Measurements from ENCODE around the gene METTL25B.

DNA sequence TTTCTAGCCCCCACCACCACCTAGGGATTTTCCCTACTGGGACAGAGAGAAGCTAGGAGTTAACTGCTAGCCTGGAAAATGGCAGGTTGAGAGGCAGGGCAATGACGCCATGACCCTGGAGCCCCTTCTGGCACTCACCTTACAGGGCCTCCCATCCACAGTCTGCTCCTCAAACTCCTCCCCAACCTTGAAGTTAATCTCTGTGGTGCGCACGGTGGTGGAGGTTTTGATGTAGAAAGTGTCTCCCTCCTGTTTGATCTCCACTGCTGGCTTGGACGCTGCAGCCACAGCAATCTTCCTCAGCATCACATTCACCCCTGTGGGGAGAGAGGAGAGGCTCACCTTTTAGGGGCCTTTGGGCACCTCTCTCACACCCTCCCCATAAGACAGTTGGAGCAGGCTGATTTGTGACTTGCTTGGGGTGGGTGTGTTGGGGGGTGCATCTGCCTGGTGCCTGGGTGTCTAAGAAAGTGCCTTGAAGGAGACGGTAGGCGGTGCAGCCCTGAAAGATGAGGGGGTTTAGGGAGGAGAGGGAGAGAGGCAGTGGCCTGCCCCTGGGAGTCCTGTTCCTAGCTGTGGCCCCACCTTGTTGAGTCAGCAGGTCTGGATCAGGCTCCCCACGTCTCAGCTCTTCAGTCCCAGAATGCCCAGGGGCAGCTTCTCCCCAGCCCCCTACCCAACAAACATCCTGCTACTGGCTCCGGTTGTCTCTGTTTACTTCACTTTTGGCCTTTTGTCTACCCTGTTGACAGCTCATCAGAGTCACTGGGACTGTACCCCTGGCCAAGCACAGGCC is 27.3 kb upstream of the METTL25B start:
- TF ChIP-seq POLR2A (IDR thresholded peaks at IDR 0.05), result no peak
- TF ChIP-seq, protein P1, sequence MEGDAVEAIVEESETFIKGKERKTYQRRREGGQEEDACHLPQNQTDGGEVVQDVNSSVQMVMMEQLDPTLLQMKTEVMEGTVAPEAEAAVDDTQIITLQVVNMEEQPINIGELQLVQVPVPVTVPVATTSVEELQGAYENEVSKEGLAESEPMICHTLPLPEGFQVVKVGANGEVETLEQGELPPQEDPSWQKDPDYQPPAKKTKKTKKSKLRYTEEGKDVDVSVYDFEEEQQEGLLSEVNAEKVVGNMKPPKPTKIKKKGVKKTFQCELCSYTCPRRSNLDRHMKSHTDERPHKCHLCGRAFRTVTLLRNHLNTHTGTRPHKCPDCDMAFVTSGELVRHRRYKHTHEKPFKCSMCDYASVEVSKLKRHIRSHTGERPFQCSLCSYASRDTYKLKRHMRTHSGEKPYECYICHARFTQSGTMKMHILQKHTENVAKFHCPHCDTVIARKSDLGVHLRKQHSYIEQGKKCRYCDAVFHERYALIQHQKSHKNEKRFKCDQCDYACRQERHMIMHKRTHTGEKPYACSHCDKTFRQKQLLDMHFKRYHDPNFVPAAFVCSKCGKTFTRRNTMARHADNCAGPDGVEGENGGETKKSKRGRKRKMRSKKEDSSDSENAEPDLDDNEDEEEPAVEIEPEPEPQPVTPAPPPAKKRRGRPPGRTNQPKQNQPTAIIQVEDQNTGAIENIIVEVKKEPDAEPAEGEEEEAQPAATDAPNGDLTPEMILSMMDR (IDR thresholded peaks at IDR 0.05), result no peak
